BJ (cell line): ENCODE measurements around the gene CCDC183. TPM values are rescaled to one million over a fixed set of nuclear protein-coding genes. Genes with fewer than 3 reads are reported as not detected.
"Not testable (repeated sequence)": the region's sequence is repeated elsewhere in the genome, so short reads cannot be mapped to it uniquely, and the experiment has no call there.

Experiments used
- CTCF ChIA-PET: fragments of 350-600 bp; formaldehyde crosslinking; extraction: SDS; loops from one replicate; lab custom pipeline; 2021; ENCODE audit warnings: antibody characterized with exemption, inconsistent platforms; lab: Yijun Ruan, JAX
- POLR2A ChIA-PET: fragments of 300-600 bp; sonication (Branson Sonifier 250); formaldehyde crosslinking; extraction: SDS; loops from one replicate; lab custom pipeline; 2021; ENCODE audit warnings: antibody characterized with exemption; lab: Charles Lee
- DNase-seq: peaks from one replicate; pipeline ENCODE4 v3.0.0-alpha.2; 2011; ENCODE audit warnings: low read depth
- H3K27me3 ChIP-seq: 2 replicates; pipeline ENCODE4 v1.6.0; 2011; ENCODE audit warnings: low read length; ENCODE audit not compliant: control insufficient read depth, insufficient read depth
- H3K36me3 ChIP-seq: 2 replicates; pipeline ENCODE4 v1.5.1; 2011; ENCODE audit warnings: low read length; ENCODE audit not compliant: control insufficient read depth, insufficient read depth
- H3K4me3 ChIP-seq: 2 replicates; pipeline ENCODE4 v1.5.1; 2011; ENCODE audit warnings: low read depth, mild to moderate bottlenecking, control low read depth, low read length
- polyA plus RNA-seq: library from polyadenylated mRNA; depleted of rRNA; stranded (reverse); fragments of >200 nt; gene quantifications from 2 replicates; pipeline ENCODE4 v1.2.3, GENCODE V29; 2011
- TF ChIP-seq, protein P1 (sequence below): IDR thresholded peaks from 2 replicates; pipeline ENCODE4 v1.5.1; 2011; ENCODE audit warnings: low read depth, mild to moderate bottlenecking, control low read depth, inconsistent platforms, low read length, moderate library complexity; ENCODE audit not compliant: insufficient read depth

Gene CCDC183
- polyA plus RNA-seq, 1 experiment, result 0.20 TPM

DNA sequence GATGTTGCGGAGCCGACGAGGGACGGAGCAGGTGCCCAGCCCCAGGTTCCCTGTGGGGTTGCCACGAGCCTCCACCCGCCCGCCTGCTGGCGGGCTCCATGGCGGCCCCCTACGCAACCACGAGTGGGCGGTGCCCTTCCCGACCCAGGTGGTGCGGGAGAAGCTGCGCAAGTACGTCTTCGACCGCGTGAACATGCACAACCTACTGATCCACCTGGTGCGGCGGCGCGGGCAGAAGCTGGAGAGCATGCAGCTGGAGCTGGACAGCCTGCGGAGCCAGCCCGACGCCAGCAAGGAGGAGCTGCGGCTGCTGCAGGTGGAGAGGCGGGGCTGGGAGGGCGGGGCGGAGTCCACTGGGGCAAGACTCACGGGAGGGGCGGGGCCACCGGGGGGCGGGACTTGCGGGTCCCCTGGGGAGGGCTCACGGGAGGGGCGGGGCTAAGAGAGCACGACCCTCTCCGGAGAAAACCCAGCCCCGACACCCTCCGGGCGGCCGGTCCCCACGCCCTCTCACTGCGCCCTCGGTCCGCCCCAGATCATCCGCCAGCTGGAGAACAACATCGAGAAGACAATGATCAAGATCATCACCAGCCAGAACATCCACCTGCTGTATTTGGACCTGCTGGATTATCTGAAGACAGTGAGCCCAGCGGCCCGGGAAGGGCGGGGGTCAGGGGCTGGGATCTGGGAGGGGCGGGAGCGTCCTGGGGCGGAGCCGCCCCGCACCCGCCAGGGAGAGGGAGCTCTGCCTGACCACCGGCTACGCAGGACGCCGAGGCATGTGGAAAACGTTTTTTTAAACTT lies 3.9 kb downstream of the CCDC183 start:
- ChIA-PET POLR2A (interaction anchor here (0.7 kb wide), 1 partner anchor 389 kb away, joined by 11 read pairs; no protein-coding TSS in a partner anchor), CTCF (interaction anchor here (1.3 to 1.4 kb wide), 3 partner anchors 8 to 42 kb away, joined by 4 to 8 read pairs (median 5); partner anchors contain the start of genes AJM1 and TMEM141)
- H3K27me3 ChIP-seq, result peaks cover 25% of the 10 kb centered on the region
- DNase-seq, result no peak
- TF ChIP-seq, protein P1, sequence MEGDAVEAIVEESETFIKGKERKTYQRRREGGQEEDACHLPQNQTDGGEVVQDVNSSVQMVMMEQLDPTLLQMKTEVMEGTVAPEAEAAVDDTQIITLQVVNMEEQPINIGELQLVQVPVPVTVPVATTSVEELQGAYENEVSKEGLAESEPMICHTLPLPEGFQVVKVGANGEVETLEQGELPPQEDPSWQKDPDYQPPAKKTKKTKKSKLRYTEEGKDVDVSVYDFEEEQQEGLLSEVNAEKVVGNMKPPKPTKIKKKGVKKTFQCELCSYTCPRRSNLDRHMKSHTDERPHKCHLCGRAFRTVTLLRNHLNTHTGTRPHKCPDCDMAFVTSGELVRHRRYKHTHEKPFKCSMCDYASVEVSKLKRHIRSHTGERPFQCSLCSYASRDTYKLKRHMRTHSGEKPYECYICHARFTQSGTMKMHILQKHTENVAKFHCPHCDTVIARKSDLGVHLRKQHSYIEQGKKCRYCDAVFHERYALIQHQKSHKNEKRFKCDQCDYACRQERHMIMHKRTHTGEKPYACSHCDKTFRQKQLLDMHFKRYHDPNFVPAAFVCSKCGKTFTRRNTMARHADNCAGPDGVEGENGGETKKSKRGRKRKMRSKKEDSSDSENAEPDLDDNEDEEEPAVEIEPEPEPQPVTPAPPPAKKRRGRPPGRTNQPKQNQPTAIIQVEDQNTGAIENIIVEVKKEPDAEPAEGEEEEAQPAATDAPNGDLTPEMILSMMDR, result no peak
- H3K4me3 ChIP-seq, result peak overlapping the region; percentile 31
- no peaks in the 10 kb centered on the region; the same call in 1 of the 2 replicates for H3K36me3 ChIP-seq

DNA sequence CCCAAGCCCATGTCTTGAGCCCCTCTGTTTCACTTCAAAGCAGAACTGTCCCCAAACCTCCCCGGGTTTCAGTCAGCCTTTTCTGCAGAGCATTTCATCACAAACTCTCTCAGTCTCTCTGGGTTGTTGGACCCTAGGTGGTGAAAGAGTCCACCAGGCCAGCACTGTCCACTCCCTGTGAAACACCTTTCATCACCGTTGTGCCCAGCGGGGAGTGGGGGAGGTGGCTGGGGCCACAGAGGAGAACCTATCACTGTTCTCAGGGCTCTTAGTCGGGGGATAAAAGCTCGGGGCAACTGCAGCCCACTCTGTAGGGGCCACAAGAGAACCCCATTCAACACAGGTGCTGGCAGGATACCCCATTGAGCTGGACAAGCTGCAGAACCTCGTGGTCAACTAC lies 6.2 kb downstream of the CCDC183 start:
- H3K27me3 ChIP-seq, result peaks cover 19% of the 10 kb centered on the region
- TF ChIP-seq, protein P1, result no peak
- POLR2A ChIA-PET, result no interaction called here
- no peaks in the 10 kb centered on the region; the same call in 1 of the 2 replicates for H3K36me3 ChIP-seq
- no peak overlapping the region for H3K4me3 ChIP-seq
- CTCF ChIA-PET, result interaction anchor here (1.1 to 1.4 kb wide), 2 partner anchors 10 to 227 kb away, joined by 3 to 4 read pairs; no protein-coding TSS in a partner anchor
- DNase-seq, result no peak

GRCh38 chr9:136803009-136803550 lies 6.9 kb downstream of the CCDC183 start:
- CTCF ChIA-PET, result interaction anchor here (0.6 to 1.1 kb wide), 2 partner anchors 39 to 226 kb away, joined by 3 to 4 read pairs; partner anchors contain the start of gene AJM1
- POLR2A ChIA-PET, DNase-seq: not testable (repeated sequence)

DNA sequence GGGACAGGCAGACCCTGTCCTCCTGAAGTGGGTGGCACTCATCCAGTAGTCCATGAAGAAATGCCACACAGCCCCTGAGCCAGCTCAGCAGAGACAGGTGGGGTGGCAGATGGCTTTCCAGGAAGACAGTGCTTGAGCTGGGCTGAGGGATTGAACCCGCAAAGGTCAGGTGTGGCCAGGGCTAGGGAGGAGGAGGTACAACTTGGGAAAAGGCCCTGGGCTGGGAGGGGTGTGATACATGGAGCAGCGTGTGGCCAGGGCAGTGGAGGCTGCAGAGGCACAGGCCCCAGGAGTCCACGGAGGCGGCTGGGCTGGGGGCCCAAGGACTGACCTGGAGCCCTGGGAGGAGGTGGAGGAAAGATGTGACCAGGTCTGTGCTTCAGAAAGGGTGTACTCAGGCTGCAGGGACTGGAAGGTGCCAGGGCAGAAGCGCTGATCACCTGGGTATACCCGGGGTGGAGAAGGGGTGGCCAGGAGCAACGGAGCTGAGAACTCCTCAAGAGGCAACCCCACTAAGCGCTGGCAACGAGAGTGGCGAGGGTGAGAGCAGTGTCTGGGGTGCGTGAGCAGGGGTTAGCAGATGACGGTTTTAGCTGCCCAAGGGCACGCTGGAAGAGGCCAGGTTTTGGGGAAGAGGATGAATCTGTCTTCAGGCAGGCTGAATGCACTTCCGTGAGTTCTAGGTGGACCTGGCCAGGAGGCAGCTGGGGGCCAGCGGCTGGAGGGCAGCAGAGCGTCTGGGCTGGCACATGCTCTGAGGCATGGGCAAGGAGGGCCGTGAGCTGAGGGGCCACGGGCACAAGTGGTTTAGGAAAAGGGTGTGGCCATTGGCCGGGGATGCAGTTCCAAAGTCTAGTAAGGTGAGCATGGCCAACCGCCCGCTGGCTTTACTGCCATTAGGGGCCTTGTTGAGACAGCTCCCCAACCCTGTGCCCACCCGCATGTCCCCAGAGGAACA lies 7.7 kb downstream of the CCDC183 start:
- no peaks in the 10 kb centered on the region; the same call in 1 of the 2 replicates for H3K36me3 ChIP-seq
- H3K4me3 ChIP-seq, result no peak overlapping the region
- TF ChIP-seq, protein P1, result no peak
- ChIA-PET CTCF (interaction anchor here (0.8 to 1.7 kb wide), 2 partner anchors 11 to 44 kb away, joined by 3 read pairs; no protein-coding TSS in a partner anchor), POLR2A (no interaction called here)
- DNase-seq, result no peak
- peaks cover 14% of the 10 kb centered on the region for H3K27me3 ChIP-seq

More at GRCh38 chr9:136803009-136803550, 6.9 kb downstream of the CCDC183 start:
- H3K27me3 ChIP-seq, result peaks cover 19% of the 10 kb centered on the region
- H3K36me3 ChIP-seq, H3K4me3 ChIP-seq: not testable (repeated sequence)

- H3K27me3 ChIP-seq, result peaks cover 7% of the 10 kb centered on the region
- POLR2A ChIA-PET, result no interaction called here
- H3K4me3 ChIP-seq, result no peak overlapping the region
- H3K36me3 ChIP-seq, result no peaks in the 10 kb centered on the region; the same call in 1 of the 2 replicates
- no peak for DNase-seq
- CTCF ChIA-PET, result interaction anchor here (0.8 to 2.1 kb wide), 4 partner anchors 11 to 263 kb away, joined by 3 to 7 read pairs (median 4); no protein-coding TSS in a partner anchor
- TF ChIP-seq, protein P1, result no peak
Measured at GRCh38 chr9:136804509-136805206, 8.5 kb downstream of the CCDC183 start.
